ENCODE measurements around the gene ULK3. TPM values are rescaled to one million over a fixed set of nuclear protein-coding genes. Genes with fewer than 3 reads are reported as not detected.
A peak's percentile ranks its signal among the peaks of the same experiment; 100 is the strongest.

The ULK3 gene
- total and polyA plus RNA-seq, 2 donors (not counting 3 experiments of a cell fraction or from before 2014, with no cell fraction given), result 36.0 to 48.6 TPM

GRCh38 chr15:74793135-74794028 is 49.6 kb downstream of the ULK3 start:
- Histone ChIP-seq H3K9me3 (replicated peaks; ENCODE audit: control insufficient read depth, insufficient read depth, low read length) (no peaks in the 10 kb centered on the region), H4K20me1 (replicated peaks; ENCODE audit: control insufficient read depth, extremely low read depth, insufficient read depth, low read length) (no peaks in the 10 kb centered on the region), H3K9me1 (replicated peaks; ENCODE audit: control insufficient read depth, extremely low read depth, insufficient read depth, low read length) (no peaks in the 10 kb centered on the region), H3K27me3 (ENCODE audit: control insufficient read depth in 2 of 2, insufficient read depth in 2 of 2, low read length in 2 of 2) (no peaks in the 10 kb centered on the region), H2AFZ (ENCODE audit: low read depth, low read length) (no peak overlapping the region), H3K36me3 (ENCODE audit: control insufficient read depth in 2 of 2, extremely low read depth in 1 of 2, insufficient read depth in 2 of 2, low read length in 2 of 2) (peaks cover 0 to 7% of the 10 kb centered on the region in 2 experiments), H3K27ac (ENCODE audit: insufficient read depth, low read depth, low read length) (no peak overlapping the region), H3K4me2 (ENCODE audit: insufficient read depth, low read length) (no peak overlapping the region), H3K79me2 (ENCODE audit: control insufficient read depth, insufficient read depth, low read length) (peaks cover 78% of the 10 kb centered on the region), H3K4me3 (replicated peaks in 1 of 3; ENCODE audit: insufficient read depth in 1 of 3, low read depth in 1 of 3, low read length in 3 of 3) (no peak overlapping the region), H3K4me1 (ENCODE audit: control insufficient read depth, extremely low read depth, insufficient read depth, low read length) (peaks cover 6% of the 10 kb centered on the region), H3K9ac (replicated peaks; ENCODE audit: extremely low read depth, insufficient read depth, low read length) (no peak overlapping the region)
- TF ChIP-seq CTCF (IDR thresholded peaks at IDR 0.05; ENCODE audit: extremely low read depth in 1 of 2, insufficient read depth in 1 of 2, low read depth in 1 of 2, low read length in 2 of 2) (peak in 1 of 2 donors; percentile 12), FOS (IDR thresholded peaks at IDR 0.05; ENCODE audit: borderline replicate concordance, insufficient read depth, low read length) (no peak)
- dilution Hi-C loops (cut with MboI; ENCODE audit: extremely low pct_ligation_motif_present, low sequenced_read_pairs) (no loop called here), intact Hi-C loops (cut with micrococcal nuclease) (no loop called here)
- ChIA-PET POLR2A (no interaction called here), CTCF (interaction anchor here (0.8 to 6.5 kb wide), 9 partner anchors 9 to 159 kb away, joined by 3 to 69 read pairs (median 9); partner anchors contain the start of genes CSK and LMAN1L)
- no peak for FAIRE-seq
- DNase-seq (ENCODE audit: low read depth, low spot score), result no peak
- BruUV-seq (replicated peaks), result no TSS peak

Data from endothelial cell of umbilical vein (primary cell).